ENCODE results near the gene FOSL1. TPM values are rescaled to one million over a fixed set of nuclear protein-coding genes. Genes with fewer than 3 reads are reported as not detected.

FOSL1 gene
- total RNA-seq, 1 experiment from 2014 or later = 20.5 TPM

DNA sequence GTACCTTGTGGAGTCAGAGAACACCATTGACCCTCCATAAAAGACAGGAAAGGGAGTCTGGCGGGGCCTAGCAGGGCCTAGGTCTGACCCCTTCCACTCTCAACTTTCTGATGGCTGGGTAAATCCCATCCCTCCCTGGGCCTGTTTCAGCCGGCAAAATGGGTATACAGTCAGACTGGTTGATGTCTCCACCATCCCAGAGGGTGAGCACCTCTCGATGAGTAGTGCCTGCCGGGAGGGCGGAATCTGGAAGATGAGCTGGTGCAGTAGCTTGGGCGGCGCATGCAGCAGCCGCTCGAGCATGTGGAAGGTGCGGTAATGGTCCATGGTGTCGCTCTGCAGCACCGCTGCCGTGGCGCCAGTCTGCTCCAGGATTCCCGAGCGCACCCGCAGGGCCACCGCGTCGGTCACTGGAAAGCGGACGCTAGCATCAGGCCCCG is 12.4 kb downstream of the FOSL1 start:
- POLR2A ChIA-PET = interaction anchor here (0.6 to 7.2 kb wide), 16 partner anchors 8 to 1294 kb away, joined by 3 to 90 read pairs (median 4); partner anchors contain the start of genes CFL1, CST6, CTSW and FOSL1
- Mint-ChIP-seq H3K36me3 (peaks cover 38% of the 10 kb centered on the region), H3K4me3 (peak overlapping the region; percentile 97), H3K27me3 (ENCODE audit: low read depth) (peaks cover 15% of the 10 kb centered on the region), H3K27ac (peak overlapping the region; percentile 98), H3K4me1 (peaks cover 40% of the 10 kb centered on the region), H3K9me3 (no peaks in the 10 kb centered on the region)
- CTCF ChIA-PET = interaction anchor here (0.5 to 11.9 kb wide), 91 partner anchors 7 to 1979 kb away, joined by 3 to 539 read pairs (median 6); partner anchors contain the start of genes C11orf68, CFL1, CST6 and CTSW
- DNase-seq (ENCODE audit: low spot score) (no peak), ATAC-seq (no peak)
- TF ChIP-seq ESRRA (CRISPR knock-in tag; IDR thresholded peaks at IDR 0.05; ENCODE audit: borderline replicate concordance) = no peak

DNA sequence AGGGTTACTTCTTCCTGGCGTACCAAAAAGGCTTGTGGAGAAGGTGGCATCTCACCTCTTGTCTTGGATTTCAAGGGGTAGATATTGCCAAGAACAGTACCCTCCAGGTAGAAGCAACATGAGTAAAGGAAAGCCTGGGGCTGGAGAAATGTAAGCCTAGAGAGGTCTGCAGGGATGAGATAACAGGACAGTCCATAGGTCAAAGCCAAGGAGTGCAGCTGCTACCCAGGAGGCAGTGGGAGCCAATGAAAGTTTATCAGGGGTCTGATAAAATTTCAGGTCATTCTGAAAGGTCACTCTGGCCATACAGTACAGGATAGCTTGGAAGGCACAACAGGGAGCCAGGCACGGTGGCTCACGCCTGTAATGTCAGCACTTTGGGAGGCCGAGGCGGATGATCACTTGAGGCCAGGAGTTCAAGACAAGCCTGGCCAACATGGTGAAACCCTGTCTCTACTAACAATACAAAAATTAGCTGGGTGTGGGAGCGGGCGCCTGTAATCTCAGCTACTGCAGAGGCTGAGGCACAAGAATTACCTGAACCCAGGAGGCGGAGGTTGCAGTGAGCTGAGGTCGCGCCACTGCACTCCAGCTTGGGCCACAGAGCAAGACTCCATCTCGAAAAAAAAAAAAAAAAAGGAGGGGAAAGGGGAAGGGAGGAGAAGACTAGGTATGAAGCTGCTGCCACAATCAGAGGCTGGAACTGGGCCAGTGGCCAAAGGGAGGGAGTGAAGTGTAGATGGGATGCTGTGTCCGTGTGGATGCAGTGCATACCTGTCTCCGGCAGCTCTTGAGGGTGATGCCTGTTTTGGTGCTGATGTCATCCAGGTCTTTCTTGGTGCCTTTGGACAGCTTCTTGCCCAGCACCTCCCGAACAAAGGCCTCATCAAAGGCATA is 13.1 kb downstream of the FOSL1 start:
- Mint-ChIP-seq H3K27me3 (ENCODE audit: low read depth) (peaks cover 15% of the 10 kb centered on the region), H3K9me3 (no peaks in the 10 kb centered on the region), H3K4me3 (peak overlapping the region; percentile 97), H3K36me3 (peaks cover 42% of the 10 kb centered on the region), H3K4me1 (peaks cover 34% of the 10 kb centered on the region), H3K27ac (peak overlapping the region; percentile 98; the same call in 1 of the 2 replicates)
- ATAC-seq (no peak), DNase-seq (ENCODE audit: low spot score) (no peak)
- ChIA-PET CTCF (interaction anchor here (0.5 to 11.9 kb wide), 17 partner anchors 8 to 272 kb away, joined by 3 to 539 read pairs (median 14); partner anchors contain the start of genes CFL1, CST6, CTSW and EFEMP2), POLR2A (interaction anchor here (1.1 to 7.2 kb wide), 2 partner anchors 27 to 37 kb away, joined by 4 to 90 read pairs; partner anchors contain the start of genes CFL1 and MUS81)
- no peak for TF ChIP-seq FOXK1 (CRISPR knock-in tag; IDR thresholded peaks at IDR 0.05)

- H3K27me3 Mint-ChIP-seq (ENCODE audit: low read depth) = peaks cover 15% of the 10 kb centered on the region
- ATAC-seq (no peak), DNase-seq (ENCODE audit: low spot score) (no peak)
- POLR2A ChIA-PET = interaction anchor here (1.3 kb wide), 1 partner anchor 26 kb away, joined by 5 read pairs; the partner anchor contains the start of gene MUS81
- CTCF ChIA-PET = interaction anchor here (0.6 to 11.9 kb wide), 15 partner anchors 9 to 279 kb away, joined by 3 to 539 read pairs (median 15); partner anchors contain the start of genes AP5B1, CFL1, CST6 and EFEMP2
- no peak overlapping the region for H3K27ac Mint-ChIP-seq
- no peaks in the 10 kb centered on the region for H3K9me3 Mint-ChIP-seq
- H3K36me3 Mint-ChIP-seq = peaks cover 42% of the 10 kb centered on the region
- peaks cover 30% of the 10 kb centered on the region for H3K4me1 Mint-ChIP-seq
- H3K4me3 Mint-ChIP-seq = peak overlapping the region; percentile 97
- TF ChIP-seq GABPB1 (CRISPR knock-in tag; IDR thresholded peaks at IDR 0.05) (no peak), ZNF232 (CRISPR knock-in tag; IDR thresholded peaks at IDR 0.05) (no peak), E2F4 (CRISPR knock-in tag; IDR thresholded peaks at IDR 0.05; ENCODE audit: borderline replicate concordance, low read depth) (no peak), CREM (CRISPR knock-in tag; IDR thresholded peaks at IDR 0.05) (no peak), FOXP1 (CRISPR knock-in tag; IDR thresholded peaks at IDR 0.05; ENCODE audit: borderline replicate concordance) (no peak), SMAD4 (CRISPR knock-in tag; IDR thresholded peaks at IDR 0.05) (no peak), ETV6 (CRISPR knock-in tag; IDR thresholded peaks at IDR 0.05) (no peak), ESRRA (CRISPR knock-in tag; IDR thresholded peaks at IDR 0.05; ENCODE audit: borderline replicate concordance) (no peak), RORB (CRISPR knock-in tag; IDR thresholded peaks at IDR 0.05) (no peak), NFE2L1 (CRISPR knock-in tag; IDR thresholded peaks at IDR 0.05) (no peak), GRHL2 (CRISPR knock-in tag; IDR thresholded peaks at IDR 0.05; ENCODE audit: insufficient replicate concordance, severe bottlenecking) (no peak), ZNF138 (CRISPR knock-in tag; conservative IDR thresholded peaks at IDR 0.05) (no peak), NR2C2 (CRISPR knock-in tag; IDR thresholded peaks at IDR 0.05) (no peak)
- TF ChIP-seq, protein P1, sequence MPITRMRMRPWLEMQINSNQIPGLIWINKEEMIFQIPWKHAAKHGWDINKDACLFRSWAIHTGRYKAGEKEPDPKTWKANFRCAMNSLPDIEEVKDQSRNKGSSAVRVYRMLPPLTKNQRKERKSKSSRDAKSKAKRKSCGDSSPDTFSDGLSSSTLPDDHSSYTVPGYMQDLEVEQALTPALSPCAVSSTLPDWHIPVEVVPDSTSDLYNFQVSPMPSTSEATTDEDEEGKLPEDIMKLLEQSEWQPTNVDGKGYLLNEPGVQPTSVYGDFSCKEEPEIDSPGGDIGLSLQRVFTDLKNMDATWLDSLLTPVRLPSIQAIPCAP (CRISPR knock-in tag; IDR thresholded peaks at IDR 0.05) = no peak
- TF ChIP-seq, protein P2, sequence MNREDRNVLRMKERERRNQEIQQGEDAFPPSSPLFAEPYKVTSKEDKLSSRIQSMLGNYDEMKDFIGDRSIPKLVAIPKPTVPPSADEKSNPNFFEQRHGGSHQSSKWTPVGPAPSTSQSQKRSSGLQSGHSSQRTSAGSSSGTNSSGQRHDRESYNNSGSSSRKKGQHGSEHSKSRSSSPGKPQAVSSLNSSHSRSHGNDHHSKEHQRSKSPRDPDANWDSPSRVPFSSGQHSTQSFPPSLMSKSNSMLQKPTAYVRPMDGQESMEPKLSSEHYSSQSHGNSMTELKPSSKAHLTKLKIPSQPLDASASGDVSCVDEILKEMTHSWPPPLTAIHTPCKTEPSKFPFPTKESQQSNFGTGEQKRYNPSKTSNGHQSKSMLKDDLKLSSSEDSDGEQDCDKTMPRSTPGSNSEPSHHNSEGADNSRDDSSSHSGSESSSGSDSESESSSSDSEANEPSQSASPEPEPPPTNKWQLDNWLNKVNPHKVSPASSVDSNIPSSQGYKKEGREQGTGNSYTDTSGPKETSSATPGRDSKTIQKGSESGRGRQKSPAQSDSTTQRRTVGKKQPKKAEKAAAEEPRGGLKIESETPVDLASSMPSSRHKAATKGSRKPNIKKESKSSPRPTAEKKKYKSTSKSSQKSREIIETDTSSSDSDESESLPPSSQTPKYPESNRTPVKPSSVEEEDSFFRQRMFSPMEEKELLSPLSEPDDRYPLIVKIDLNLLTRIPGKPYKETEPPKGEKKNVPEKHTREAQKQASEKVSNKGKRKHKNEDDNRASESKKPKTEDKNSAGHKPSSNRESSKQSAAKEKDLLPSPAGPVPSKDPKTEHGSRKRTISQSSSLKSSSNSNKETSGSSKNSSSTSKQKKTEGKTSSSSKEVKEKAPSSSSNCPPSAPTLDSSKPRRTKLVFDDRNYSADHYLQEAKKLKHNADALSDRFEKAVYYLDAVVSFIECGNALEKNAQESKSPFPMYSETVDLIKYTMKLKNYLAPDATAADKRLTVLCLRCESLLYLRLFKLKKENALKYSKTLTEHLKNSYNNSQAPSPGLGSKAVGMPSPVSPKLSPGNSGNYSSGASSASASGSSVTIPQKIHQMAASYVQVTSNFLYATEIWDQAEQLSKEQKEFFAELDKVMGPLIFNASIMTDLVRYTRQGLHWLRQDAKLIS (CRISPR knock-in tag; IDR thresholded peaks at IDR 0.05; ENCODE audit: borderline replicate concordance) = no peak
- TF ChIP-seq, protein P3, sequence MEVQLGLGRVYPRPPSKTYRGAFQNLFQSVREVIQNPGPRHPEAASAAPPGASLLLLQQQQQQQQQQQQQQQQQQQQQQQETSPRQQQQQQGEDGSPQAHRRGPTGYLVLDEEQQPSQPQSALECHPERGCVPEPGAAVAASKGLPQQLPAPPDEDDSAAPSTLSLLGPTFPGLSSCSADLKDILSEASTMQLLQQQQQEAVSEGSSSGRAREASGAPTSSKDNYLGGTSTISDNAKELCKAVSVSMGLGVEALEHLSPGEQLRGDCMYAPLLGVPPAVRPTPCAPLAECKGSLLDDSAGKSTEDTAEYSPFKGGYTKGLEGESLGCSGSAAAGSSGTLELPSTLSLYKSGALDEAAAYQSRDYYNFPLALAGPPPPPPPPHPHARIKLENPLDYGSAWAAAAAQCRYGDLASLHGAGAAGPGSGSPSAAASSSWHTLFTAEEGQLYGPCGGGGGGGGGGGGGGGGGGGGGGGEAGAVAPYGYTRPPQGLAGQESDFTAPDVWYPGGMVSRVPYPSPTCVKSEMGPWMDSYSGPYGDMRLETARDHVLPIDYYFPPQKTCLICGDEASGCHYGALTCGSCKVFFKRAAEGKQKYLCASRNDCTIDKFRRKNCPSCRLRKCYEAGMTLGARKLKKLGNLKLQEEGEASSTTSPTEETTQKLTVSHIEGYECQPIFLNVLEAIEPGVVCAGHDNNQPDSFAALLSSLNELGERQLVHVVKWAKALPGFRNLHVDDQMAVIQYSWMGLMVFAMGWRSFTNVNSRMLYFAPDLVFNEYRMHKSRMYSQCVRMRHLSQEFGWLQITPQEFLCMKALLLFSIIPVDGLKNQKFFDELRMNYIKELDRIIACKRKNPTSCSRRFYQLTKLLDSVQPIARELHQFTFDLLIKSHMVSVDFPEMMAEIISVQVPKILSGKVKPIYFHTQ (CRISPR knock-in tag; IDR thresholded peaks at IDR 0.05) = no peak
These were observed 14.2 kb downstream of the FOSL1 start for GRCh38 chr11:65885808-65886536.
